Rectal smooth muscle tissue (tissue), 1 donor: ENCODE measurements around the gene DGCR8.

Experiments
- H3K27ac ChIP-seq: one replicate; pipeline ENCODE4 v1.7.0; 2013; ENCODE audit warnings: low read depth, low read length, inconsistent platforms
- H3K27me3 ChIP-seq: one replicate; pipeline ENCODE4 v1.7.0; 2013; ENCODE audit warnings: low read length; ENCODE audit not compliant: control insufficient read depth, insufficient read depth
- H3K36me3 ChIP-seq: one replicate; pipeline ENCODE4 v1.7.0; 2013; ENCODE audit warnings: low read length; ENCODE audit not compliant: control insufficient read depth, insufficient read depth
- H3K4me1 ChIP-seq: one replicate; pipeline ENCODE4 v1.7.0; 2013; ENCODE audit warnings: low read length; ENCODE audit not compliant: control insufficient read depth, insufficient read depth
- H3K4me3 ChIP-seq: one replicate; pipeline ENCODE4 v1.7.0; 2013; ENCODE audit warnings: low read length
- H3K9ac ChIP-seq: one replicate; pipeline ENCODE4 v1.7.0; 2013; ENCODE audit warnings: low read length

DGCR8 gene

GRCh38 chr22:20079745-20080444 is at the start of gene DGCR8:
DGCR8 (plus strand) TSS chr22:20080241; CDS start chr22:20085964, 5,723 bp downstream.
- H3K27ac ChIP-seq = peak within 1 kb of the TSS; percentile 91
- peaks cover 10% of the 10 kb centered on the region for H3K4me1 ChIP-seq
- peak within 1 kb of the TSS; percentile 91 for H3K9ac ChIP-seq
- no peaks in the 10 kb centered on the region for H3K36me3 ChIP-seq
- H3K27me3 ChIP-seq = no peaks in the 10 kb centered on the region
- H3K4me3 ChIP-seq = peak within 1 kb of the TSS; percentile 85

GRCh38 chr22:20031732-20032406 is 48.2 kb upstream of the DGCR8 start:
- Histone ChIP-seq H3K9ac (no peak overlapping the region), H3K27me3 (no peaks in the 10 kb centered on the region), H3K4me3 (no peak overlapping the region), H3K4me1 (no peaks in the 10 kb centered on the region), H3K36me3 (peaks cover 4% of the 10 kb centered on the region), H3K27ac (no peak overlapping the region)

DNA sequence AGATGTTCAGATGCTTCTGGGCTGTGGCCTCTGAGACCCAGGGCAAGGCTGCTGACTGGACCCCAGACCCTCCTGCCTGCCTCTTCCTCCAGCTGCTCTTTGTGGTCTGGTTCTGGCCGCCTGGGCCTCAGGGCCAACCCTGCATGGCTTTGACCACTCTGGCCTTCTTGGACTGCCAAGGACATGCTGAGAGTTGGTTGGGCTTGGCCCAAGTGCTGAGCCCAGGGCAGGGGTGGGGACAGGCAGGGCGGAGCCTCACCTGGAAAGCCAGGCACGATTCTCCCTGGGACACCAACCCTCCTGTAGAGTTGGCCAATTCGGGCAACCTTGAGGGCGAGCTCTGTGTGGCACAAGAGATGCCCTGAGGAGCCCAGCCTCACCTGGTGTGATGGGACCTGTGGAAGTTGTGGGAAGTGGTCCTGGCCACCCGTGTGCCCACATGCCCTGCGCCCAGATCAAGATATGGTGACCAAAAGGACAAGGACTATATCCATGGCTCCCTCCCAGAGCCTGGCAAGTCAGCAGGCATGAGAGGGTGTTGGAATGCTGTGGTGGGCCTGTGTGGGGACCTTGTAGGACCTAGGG is 47.5 kb upstream of the DGCR8 start:
- Histone ChIP-seq H3K36me3 (peaks cover 7% of the 10 kb centered on the region), H3K4me1 (no peaks in the 10 kb centered on the region), H3K9ac (no peak overlapping the region), H3K27me3 (no peaks in the 10 kb centered on the region), H3K27ac (no peak overlapping the region), H3K4me3 (no peak overlapping the region)

DNA sequence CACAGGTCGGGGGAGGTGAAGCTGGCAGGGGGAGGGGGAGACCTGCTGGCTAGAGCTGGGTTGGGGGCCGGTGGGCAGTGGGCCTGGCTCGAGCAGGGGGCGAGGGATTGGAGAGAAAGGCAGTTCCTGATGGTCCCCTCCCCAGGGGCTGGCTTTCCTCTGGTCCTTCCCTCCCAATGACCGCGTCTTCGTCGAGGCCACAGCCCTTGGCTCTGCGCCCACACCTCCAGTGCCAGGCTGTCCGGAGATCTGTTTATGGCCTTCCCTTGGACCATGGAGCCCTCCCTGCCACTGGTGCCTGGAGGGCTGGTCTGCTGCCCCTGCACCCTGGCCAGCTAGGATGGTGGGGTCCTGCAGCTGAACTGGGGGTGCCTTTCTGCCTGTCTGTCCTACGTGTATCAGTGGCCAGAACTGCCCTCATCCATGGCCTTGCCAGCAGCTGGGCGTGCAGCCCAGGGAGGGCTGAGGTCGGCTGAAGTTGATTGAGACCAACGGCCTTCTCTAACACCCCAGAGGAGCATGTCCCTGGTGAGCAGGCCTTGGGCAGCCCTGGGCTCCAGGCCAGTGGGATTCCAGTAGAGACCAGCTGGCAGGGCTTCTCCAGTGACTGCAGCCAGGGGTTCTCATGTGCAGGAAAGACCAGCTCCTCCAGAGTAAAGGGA is 46.9 kb upstream of the DGCR8 start:
- H3K27me3 ChIP-seq = no peaks in the 10 kb centered on the region
- no peak overlapping the region for H3K4me3 ChIP-seq
- H3K9ac ChIP-seq = no peak overlapping the region
- H3K4me1 ChIP-seq = no peaks in the 10 kb centered on the region
- H3K27ac ChIP-seq = no peak overlapping the region
- H3K36me3 ChIP-seq = peaks cover 7% of the 10 kb centered on the region

- Histone ChIP-seq H3K27me3 (no peaks in the 10 kb centered on the region), H3K4me1 (no peaks in the 10 kb centered on the region), H3K9ac (no peak overlapping the region)
These were observed 45.9 kb upstream of the DGCR8 start for GRCh38 chr22:20034143-20034542.

DNA sequence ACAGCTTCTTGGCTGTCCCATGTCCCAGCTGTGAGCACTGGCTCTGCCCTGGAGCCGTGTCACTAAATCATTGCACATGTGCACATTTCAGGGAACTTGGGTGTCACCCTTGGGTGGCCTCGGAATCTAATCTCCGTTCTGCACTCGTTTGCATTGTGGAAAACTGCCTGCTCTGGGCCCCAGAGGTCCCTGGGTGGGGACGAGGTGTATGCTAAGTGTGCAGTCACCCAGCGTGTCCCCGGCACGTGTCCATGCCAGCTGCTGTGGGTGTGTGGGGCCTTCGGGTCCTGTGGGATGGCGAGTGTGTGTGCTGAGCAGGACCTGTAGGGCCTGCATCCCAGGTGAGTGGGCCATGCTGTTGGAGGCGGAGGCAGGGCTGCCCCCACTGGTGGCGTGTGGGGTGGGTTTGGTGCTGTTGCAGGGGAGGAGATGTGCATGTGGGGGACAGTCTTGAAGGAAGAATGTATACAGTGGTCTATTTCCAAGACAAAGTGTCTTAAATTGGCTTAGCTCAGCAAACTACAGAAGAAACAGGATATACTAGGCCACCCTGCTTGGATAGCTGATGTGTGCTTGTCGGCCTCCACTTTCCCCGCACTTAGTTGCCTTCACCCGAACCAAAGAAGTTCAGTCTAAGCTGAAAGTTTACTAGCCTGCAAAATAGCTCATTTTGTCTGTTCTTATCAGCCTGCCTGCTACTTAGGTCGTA is 44.5 kb upstream of the DGCR8 start:
- no peak overlapping the region for H3K9ac ChIP-seq

More at GRCh38 chr22:20034143-20034542, 45.9 kb upstream of the DGCR8 start:
- Histone ChIP-seq H3K27ac (no peak overlapping the region), H3K36me3 (peaks cover 7% of the 10 kb centered on the region), H3K4me3 (no peak overlapping the region)

DNA sequence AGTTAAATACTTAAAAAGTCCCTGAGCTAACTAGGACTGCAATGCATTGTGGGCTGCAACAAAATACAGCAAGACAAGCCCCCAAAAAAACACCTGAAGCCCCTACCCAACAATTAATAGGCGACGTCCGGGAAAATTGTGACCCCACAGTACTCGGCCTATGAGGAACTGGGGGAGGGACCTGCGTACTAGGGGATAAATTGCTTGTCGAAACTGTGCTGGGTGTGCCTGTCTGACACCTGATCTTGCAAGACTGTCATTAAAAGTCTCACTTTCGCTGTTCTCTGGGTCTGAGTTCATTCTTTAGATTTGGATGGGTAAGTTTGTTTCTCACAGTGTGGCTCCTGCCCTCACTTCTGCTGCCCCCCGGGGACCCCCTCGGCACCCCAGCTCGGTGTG is 44.0 kb upstream of the DGCR8 start:
- H3K27ac ChIP-seq = no peak overlapping the region
- H3K36me3 ChIP-seq = peaks cover 7% of the 10 kb centered on the region
- no peak overlapping the region for H3K4me3 ChIP-seq
- no peaks in the 10 kb centered on the region for H3K4me1 ChIP-seq
- H3K27me3 ChIP-seq = no peaks in the 10 kb centered on the region
- H3K9ac ChIP-seq = no peak overlapping the region

More for the DNA sequence above, 44.5 kb upstream of the DGCR8 start:
- Histone ChIP-seq H3K4me1 (no peaks in the 10 kb centered on the region), H3K4me3 (no peak overlapping the region), H3K36me3 (peaks cover 7% of the 10 kb centered on the region), H3K27ac (no peak overlapping the region), H3K27me3 (no peaks in the 10 kb centered on the region)

DNA sequence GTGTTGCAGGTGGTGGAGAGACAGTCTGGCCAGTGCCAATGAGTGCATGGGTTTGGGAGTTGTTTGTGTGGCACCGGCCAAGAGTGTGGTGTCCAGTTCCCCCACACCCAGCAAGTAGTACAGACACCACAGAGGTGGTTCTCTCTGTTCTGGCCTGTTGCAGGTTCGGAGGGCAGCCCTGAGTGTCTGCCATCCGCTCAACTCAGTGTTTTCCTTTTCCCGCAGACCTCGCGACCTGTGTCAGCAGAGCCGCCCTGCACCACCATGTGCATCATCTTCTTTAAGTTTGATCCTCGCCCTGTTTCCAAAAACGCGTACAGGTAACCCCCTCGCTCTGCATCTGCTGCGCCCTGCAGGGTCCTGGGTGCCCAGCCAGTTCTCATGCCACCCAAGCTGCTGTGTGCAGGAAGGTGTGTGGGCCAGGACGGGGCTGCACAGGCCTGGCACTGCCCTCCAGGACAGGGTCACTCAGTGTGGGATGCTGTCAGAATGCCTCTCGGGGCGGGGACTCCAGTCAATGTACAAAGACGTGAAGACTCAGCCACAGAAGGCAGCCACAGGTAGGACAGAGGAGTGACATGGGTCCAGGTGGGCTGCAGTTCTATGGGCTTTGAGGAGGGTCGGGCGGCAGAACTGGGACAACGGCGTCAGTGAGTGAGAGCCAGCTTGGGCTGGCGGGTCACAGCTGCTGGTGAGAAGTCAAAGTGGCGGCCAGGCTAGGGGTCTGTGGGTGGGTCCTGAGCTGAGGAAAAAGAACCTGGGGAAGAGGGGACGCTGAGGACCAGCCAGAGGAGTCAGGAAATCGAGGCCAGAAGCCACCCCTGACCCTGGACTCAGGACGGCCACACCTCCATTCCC is 43.3 kb upstream of the DGCR8 start:
- Histone ChIP-seq H3K4me3 (no peak overlapping the region), H3K9ac (no peak overlapping the region), H3K27me3 (no peaks in the 10 kb centered on the region), H3K27ac (no peak overlapping the region), H3K36me3 (peaks cover 5% of the 10 kb centered on the region), H3K4me1 (no peaks in the 10 kb centered on the region)

DNA sequence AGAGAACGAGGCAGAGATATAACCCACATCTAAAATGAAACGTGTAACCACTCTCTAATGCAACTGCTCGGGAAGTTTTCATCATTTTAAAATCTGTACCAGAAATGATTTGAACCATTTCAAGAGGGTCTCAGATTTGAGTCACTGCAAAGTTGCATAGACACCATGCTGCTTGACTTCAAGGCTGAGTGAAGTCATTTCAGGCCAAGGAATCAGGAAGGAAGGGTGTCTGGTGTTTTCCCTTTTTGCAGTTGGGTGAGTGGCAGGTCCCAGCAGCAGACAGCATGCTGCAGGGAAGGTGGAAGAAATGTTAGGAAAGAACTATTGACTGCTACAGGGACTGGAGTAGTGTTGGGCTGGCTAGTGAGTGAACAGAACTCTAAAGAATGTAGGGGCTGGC is 42.6 kb upstream of the DGCR8 start:
- no peak overlapping the region for H3K27ac ChIP-seq
- no peaks in the 10 kb centered on the region for H3K27me3 ChIP-seq
- H3K9ac ChIP-seq = no peak overlapping the region
- peaks cover 5% of the 10 kb centered on the region for H3K36me3 ChIP-seq
- H3K4me1 ChIP-seq = no peaks in the 10 kb centered on the region
- no peak overlapping the region for H3K4me3 ChIP-seq

DNA sequence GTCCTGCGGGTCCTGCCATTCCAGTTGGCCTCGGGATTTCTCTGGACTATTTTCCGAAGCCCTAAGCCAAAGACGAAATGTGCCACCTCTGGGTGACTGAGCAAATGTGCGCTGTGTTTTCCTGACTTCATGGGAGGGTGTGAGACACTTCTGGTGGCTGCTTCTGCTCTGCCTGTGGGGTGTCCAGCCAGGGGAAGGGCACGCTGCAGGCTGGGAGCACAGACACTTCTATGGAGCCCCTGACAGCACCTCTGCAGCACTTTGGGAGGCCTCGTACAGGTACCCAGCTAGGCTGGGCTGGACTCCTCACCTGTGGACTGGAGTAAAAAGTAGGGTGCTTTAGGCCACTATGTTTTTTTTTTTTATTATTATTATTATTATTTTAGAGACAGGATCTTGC is 41.5 kb upstream of the DGCR8 start:
- no peak overlapping the region for H3K4me3 ChIP-seq
- H3K27ac ChIP-seq = no peak overlapping the region
- H3K4me1 ChIP-seq = no peaks in the 10 kb centered on the region
- H3K36me3 ChIP-seq = peaks cover 8% of the 10 kb centered on the region
- H3K9ac ChIP-seq = no peak overlapping the region
- H3K27me3 ChIP-seq = no peaks in the 10 kb centered on the region

DNA sequence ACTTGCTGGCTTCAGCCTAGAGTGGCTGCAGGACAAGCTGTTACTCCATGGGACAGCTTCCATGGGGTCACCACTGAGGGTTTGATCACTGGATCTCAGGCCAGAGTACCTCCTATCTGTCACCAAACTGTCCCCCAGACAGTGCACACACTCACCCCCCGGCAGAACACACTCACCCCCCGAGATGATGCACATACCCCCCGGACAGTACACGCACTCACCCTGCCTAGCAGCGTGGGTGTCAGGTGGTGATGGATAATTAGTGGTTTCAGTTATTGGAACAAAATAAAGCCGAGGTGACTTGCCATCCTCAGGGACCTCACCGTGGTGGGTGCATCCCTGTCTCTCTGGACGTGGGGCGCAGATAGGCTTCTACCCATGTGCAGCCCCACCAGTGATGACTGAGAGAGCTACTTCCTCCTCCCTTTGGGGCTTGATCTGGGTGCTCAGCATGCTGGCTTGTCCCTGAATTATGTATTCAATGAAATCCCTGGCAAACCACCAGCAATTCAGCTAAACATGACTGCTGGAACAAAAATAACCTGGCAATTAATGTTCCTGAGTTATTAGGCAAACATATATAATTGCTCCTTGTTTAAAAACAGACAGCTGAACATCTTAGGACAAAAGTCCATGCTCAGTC is 40.2 kb upstream of the DGCR8 start:
- Histone ChIP-seq H3K27ac (no peak overlapping the region), H3K4me3 (no peak overlapping the region), H3K27me3 (no peaks in the 10 kb centered on the region), H3K9ac (no peak overlapping the region), H3K36me3 (peaks cover 15% of the 10 kb centered on the region), H3K4me1 (no peaks in the 10 kb centered on the region)
